GM19035 (cell line): ENCODE measurements around the gene LEPROT.
"Not testable (repeated sequence)": the region's sequence is repeated elsewhere in the genome, so short reads cannot be mapped to it uniquely, and the experiment has no call there.

Experiments
- ATAC-seq: cut with Tn5 transposase; IDR thresholded peaks from one replicate; pipeline ENCODE4 v1.9.1; 2021; ENCODE audit not compliant: unreplicated experiment

Gene LEPROT

GRCh38 chr1:65435987-65436386 lies 15.5 kb downstream of the LEPROT start:
- ATAC-seq, result no peak

DNA sequence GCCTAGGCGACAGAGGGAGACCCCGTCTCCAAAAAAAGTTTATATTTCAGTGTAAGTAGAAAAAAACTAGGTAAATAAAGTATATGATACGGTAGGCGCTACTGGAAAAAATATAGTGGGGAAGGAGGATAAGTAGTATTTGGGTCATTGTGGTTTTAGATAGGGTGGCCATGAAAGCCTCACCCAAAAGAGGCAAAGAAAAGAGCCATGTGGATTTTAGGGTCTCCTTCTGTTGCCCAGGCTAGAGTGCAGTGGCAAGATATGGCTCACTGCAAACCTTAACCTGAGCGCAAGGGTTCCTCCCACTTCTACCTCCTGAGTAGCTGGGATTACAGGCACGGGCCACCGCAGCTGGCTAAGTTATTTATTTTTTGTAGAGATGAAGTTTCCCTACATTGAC lies 17.1 kb downstream of the LEPROT start:
- no peak for ATAC-seq

- no peak for ATAC-seq
Observed at GRCh38 chr1:65440322-65440900, 19.9 kb downstream of the LEPROT start.

- no peak for ATAC-seq
Observed at GRCh38 chr1:65440915-65441314, 20.4 kb downstream of the LEPROT start.

DNA sequence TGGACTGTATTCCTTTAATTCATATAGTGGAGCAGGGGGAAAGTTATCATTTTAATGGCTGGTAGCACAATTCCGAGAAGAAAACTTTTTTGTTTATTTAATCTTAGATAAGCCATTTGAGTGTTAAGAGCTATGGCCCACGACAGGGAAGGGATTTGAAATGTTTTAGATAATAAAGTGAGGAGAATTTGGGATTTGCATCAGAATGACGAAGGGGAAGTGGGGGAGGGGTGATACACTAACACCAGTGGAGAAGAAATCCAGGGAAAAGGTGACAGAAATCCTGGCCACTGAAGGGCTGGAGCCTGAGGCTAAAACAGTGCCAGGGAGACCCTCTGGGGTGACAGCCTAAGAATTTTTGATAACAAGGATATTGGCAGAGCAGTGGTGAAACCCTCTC lies 21.0 kb downstream of the LEPROT start:
- ATAC-seq, result no peak

- no peak for ATAC-seq
Observed at GRCh38 chr1:65442442-65442841, 22.0 kb downstream of the LEPROT start.

- no peak for ATAC-seq
Observed at GRCh38 chr1:65443647-65444046, 23.2 kb downstream of the LEPROT start.

DNA sequence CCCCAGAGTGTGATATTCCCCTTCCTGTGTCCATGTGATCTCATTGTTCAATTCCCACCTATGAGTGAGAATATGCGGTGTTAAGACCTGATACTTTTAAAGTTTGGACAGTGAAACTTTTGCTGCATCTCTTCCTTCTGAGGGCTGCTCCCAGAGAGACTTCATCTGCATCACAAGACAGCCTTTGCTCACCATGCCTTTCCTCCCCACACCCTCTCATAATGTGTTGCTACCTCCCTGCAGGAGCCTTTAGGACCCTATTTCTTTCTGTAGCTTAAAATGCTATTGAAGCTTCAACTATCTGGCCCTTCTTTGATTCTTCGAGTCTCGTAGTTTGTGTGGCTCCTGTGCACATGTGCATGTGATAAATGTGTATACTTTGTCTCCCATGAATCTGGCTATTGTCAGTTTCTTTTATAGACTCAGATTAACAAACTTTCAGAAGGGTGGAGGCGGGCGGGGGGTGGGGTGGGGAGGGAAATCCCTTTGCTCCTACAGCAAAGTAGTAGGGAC lies 23.7 kb downstream of the LEPROT start:
- ATAC-seq, result no peak

GRCh38 chr1:65445837-65446236 lies 25.4 kb downstream of the LEPROT start:
- ATAC-seq, result no peak

GRCh38 chr1:65449214-65449823 lies 28.9 kb downstream of the LEPROT start:
- no peak for ATAC-seq

GRCh38 chr1:65455678-65456077 lies 35.2 kb downstream of the LEPROT start:
- not testable (repeated sequence) for ATAC-seq

DNA sequence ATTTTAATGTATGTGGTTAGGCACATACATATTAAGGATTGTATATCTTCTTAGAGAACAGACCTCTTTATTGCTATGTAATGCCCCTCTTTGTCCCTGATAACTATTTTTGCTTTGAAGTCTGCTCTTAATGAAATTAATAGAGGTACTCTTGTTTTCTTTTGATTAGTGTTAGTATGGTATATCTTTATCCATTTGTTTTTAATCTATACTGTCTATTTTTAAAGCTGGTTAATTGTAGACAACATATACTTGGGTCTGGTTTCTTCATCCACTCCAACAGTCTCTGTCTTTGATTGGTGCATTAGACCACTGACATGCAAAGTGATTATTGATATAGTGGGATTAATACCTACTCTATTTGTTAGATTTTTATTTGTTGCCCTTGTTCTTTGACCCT lies 36.0 kb downstream of the LEPROT start:
- ATAC-seq, result no peak

DNA sequence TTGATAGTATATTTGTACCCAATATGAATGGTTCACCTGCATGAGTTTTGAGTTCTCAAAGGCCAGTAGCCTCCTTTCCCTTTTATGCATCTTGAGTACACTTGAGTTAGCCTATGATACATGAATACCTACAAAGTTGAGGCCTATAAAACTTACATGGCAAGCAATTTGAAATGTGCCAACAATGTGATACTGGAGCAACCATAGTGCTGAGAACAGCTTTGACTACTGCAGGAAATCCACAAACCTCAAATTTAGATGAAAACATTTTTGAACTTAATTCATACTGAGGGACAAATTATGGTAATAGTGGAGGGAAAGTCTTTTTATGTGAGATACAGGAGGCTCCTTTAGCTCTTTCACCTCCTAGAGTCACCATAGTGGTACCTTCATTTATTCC lies 37.4 kb downstream of the LEPROT start:
- no peak for ATAC-seq

DNA sequence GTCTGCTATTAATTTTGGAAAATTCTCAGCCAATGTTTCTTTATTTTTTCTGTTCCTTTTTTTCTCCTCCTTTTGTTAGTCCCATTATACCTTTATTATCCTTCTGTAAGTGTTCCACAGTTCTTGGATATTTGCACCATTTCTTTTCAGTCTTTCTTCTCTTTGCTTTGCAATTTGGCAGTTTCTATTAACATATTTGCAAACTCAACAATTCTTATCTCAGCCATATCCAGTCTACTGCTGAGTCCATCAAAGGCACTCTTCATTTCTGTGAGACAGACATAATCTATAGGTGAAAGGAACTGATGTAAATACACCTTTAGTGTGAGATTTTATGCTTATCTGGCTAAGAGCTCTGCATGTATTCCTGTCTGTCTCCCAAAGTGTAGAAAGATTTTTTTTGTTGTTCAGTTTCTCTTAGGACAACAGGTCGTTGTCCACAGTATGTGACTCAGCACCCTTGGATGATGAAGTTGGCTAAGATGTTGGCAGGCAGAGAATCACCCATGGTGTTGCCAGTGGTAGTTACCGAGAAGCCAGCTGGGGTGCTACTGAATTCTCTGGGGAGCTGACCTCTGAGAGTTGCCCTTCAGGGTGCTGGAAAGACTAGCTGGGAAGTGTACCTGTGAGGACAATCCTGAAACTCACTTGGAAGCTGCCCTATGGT lies 38.4 kb downstream of the LEPROT start:
- peak; percentile 19 for ATAC-seq

DNA sequence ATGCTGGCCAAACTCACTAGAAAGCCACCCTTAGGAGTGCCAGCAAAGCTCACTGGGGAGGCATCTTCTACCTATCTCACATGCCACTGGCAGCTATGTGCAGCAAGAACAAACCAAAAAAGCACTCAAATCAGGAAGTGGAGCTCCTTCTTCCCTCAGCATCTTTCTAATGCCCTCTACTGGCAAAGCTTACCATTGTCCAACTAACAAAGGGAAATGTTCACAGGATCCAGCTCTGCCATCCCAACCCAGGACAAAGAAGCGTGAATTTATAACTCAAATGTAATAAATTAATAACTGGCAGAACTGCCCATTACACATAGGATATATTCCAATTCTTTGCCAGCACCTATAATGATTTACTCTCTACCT lies 38.9 kb downstream of the LEPROT start:
- ATAC-seq, result peak; percentile 78

DNA sequence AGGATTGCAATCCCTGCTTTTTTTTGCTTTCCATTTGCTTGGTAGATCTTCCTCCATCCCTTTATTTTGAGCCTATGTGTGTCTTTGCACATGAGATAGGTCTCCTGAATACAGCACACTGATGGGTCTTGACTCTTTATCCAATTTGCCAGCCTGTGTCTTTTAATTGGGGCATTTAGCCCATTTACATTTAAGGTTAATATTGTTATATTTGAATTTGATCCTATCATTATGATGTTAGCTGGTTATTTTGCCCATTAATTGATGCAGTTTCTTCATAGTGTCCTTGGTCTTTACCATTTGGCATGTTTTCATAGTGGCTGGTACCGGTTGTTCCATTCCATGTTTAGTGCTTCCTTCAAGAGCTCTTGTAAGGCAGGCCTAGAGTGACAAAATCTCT lies 45.4 kb downstream of the LEPROT start:
- ATAC-seq, result not testable (repeated sequence)

GRCh38 chr1:65467536-65467935 lies 47.1 kb downstream of the LEPROT start:
- no peak for ATAC-seq

DNA sequence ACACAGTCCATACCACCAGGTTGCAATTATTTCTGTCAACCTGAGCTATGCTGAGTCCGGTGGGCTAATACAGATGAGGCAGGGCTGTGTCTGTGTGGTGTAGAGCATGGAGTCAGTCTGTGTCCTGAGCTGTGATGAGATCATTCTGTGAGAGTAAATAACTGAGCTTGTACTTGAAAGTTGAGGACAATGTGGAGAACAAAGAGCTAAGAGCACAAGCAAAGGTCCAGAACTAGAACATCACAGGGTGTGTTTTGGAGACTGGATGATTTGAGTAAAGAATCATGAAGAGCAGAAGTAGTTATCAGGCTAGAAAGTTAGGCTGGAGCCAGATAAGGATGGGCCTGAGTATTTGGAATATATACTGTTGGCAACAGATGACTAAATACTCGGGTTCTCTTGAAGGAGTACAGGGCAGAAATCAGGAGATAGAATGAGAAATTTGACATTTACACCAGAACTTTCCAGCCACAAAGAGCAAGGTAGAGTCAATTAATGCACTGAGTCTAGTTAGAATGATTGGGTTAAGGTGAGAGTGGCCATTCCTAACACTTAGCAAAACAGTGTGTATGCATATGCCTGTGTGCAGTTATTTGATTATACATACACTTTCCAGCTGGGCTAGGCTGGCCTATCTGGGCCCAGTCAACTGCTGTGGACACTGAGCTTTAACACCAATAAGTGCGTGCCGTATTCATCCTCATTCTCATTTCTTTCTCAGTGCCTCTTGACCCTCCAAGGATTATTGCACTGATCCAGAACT lies 48.8 kb downstream of the LEPROT start:
- no peak for ATAC-seq

DNA sequence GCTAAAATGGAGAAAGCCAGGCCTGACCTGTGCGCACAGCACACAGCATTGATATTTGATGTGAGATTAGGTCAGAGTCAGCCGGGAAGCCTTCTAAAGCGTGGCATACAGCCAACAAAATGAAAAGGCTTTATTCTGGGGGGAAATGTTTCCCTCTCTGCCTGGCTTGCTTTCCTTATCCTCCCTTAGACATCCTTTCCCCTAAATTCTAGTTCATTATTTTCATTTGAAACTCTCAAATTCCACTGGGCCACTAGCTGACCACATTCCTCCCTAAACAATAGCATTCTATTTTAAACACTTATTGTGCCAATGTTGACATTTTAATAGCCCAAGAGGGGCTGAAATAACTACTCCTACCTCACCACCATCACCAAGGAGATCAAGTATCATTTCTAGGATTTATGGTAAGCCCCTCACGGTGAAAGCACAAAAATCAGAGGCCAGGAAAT lies 49.4 kb downstream of the LEPROT start:
- no peak for ATAC-seq

GRCh38 chr1:65470766-65471165 lies 50.3 kb downstream of the LEPROT start:
- no peak for ATAC-seq

DNA sequence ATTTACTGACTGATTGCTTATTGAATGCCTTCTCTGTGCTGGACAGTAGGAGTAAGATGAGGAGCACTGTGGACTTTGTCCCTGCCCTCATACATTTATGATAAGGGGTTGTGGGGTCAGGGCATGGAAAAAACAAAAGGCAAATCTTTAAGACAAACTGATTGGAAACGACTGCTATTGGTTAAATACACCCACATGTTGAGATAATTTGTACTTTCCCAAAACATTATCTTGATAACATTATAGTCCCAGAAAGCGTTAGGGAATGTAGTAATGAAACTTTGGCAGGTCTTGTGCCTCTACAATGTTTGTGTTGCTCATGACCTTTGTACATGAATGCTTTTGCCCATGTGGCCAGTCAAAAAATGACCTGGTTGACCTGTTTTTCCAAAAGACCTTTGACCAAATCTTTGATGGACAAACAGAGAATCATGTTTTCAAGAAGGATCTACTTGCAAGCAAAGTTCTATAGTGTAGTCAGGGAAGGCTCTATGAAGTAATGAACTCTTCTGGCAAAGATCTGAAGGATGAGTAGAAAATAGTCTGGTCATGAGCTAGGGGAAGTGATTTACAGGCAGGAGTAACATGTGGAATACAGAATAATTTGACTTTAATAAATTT lies 50.9 kb downstream of the LEPROT start:
- no peak for ATAC-seq
